Measurements from ENCODE around the gene CROCC. TPM values are rescaled to one million over a fixed set of nuclear protein-coding genes. Genes with fewer than 3 reads are reported as not detected.
"Not testable (repeated sequence)": the region's sequence is repeated elsewhere in the genome, so short reads cannot be mapped to it uniquely, and the experiment has no call there.

CROCC gene
- total RNA-seq, 4 donors from 2014 or later, result 10.2 to 73.5 (median 32.9) TPM

DNA sequence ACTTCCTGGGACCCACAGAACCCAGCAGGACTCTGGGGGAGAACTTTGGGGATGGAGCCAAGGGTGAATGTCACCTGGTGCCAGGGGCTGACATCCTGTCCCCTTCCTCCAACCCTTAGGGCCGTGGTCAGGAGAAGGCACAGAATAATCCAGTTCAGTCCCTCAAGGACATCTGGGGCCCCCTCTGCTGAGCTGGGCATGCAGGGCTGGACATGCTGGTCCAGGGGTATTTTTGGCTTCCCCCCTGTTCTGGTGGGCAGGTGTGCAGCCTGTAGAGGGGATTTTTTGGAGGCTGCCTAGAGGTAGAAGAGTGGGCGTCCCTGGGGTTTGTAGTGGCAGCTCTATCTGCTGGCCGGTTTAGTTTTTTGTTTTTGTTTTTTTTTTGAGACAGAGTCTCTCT, 3.4 kb upstream of the CROCC start:
- Histone ChIP-seq H3K27me3 (no peaks in the 10 kb centered on the region), H3K4me3 (no peak overlapping the region), H3K4me1 (peaks cover 2 to 11% of the 10 kb centered on the region in 2 donors), H3K36me3 (no peaks in the 10 kb centered on the region), H3K9me3 (no peaks in the 10 kb centered on the region), H3K27ac (no peak overlapping the region)
- no peak for TF ChIP-seq POLR2A (IDR thresholded peaks at IDR 0.05)
- no peak for TF ChIP-seq CTCF (IDR thresholded peaks at IDR 0.05)
- intact Hi-C loops (cut with DNase I; ENCODE audit: low total_unique reads), result no loop called here
- no peak for DNase-seq

GRCh38 chr1:16918936-16919665, 2.6 kb upstream of the CROCC start:
- H3K36me3 ChIP-seq; H3K27me3 ChIP-seq; DNase-seq; H3K27ac ChIP-seq; H3K4me3 ChIP-seq; intact Hi-C loops (cut with DNase I; ENCODE audit: low total_unique reads); H3K9me3 ChIP-seq: not testable (repeated sequence)
- H3K4me1 ChIP-seq, result peaks cover 0 to 11% of the 10 kb centered on the region in 2 donors

DNA sequence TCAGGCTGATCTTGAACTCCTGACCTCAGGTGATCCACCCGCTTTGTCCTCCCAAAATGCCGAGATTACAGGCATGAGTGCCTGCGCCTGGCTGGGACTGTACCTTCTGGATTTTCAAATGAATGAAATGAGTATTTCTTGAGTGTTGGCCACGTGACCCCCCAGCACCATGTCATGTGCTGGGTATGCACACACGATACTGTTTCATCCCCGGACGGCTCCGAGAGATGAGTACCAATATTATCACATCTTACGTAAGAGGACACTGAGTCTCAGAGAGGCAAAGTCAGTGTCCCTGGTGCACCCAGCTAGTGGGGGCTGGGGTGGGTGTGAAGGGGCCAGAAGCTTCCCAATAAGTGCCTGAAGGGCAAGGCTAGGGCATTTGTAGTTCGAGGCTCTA, 780 bp upstream of the CROCC start:
- Histone ChIP-seq H3K27me3 (no peaks in the 10 kb centered on the region), H3K4me1 (peaks cover 0 to 5% of the 10 kb centered on the region in 2 donors), H3K9me3 (no peaks in the 10 kb centered on the region), H3K4me3 (no peak overlapping the region), H3K27ac (no peak overlapping the region), H3K36me3 (no peaks in the 10 kb centered on the region)
- TF ChIP-seq CTCF (IDR thresholded peaks at IDR 0.05), result no peak
- intact Hi-C loops (cut with DNase I; ENCODE audit: low total_unique reads), result no loop called here
- no peak for DNase-seq

- peaks cover 0 to 5% of the 10 kb centered on the region in 2 donors for H3K4me1 ChIP-seq
- no peaks in the 10 kb centered on the region for H3K36me3 ChIP-seq
- H3K27me3 ChIP-seq, result no peaks in the 10 kb centered on the region
- H3K9me3 ChIP-seq, result no peaks in the 10 kb centered on the region
- TF ChIP-seq POLR2A (IDR thresholded peaks at IDR 0.05) (no peak), CTCF (IDR thresholded peaks at IDR 0.05) (no peak)
- DNase-seq, result no peak
- H3K27ac ChIP-seq, result no peak overlapping the region
- no peak overlapping the region for H3K4me3 ChIP-seq
- intact Hi-C loops (cut with DNase I; ENCODE audit: low total_unique reads), result no loop called here
Measured at GRCh38 chr1:16922466-16922865, 735 bp downstream of the CROCC start.

GRCh38 chr1:16922885-16923431, 1.2 kb downstream of the CROCC start:
- no peaks in the 10 kb centered on the region for H3K36me3 ChIP-seq
- no peaks in the 10 kb centered on the region for H3K27me3 ChIP-seq
- intact Hi-C loops (cut with DNase I; ENCODE audit: low total_unique reads), result no loop called here
- DNase-seq, result no peak
- no peak overlapping the region for H3K27ac ChIP-seq
- no peaks in the 10 kb centered on the region for H3K9me3 ChIP-seq
- no peak overlapping the region for H3K4me3 ChIP-seq
- TF ChIP-seq CTCF (IDR thresholded peaks at IDR 0.05) (no peak), POLR2A (IDR thresholded peaks at IDR 0.05) (no peak)
- H3K4me1 ChIP-seq, result peaks cover 0 to 5% of the 10 kb centered on the region in 2 donors

All from uterus (tissue), 4 donors.